K562 (cell line): Measurements from ENCODE around the gene WFIKKN1. TPM values are rescaled to one million over a fixed set of nuclear protein-coding genes. Genes with fewer than 3 reads are reported as not detected.

Source experiments
- ATAC-seq: fragments of 200-7000 bp; cut with Tn5 transposase; 3 replicates; pipeline ENCODE4 v1.9.1; 2020; ENCODE audit warnings: moderate library complexity
- BruUV-seq: library from RNA; stranded (reverse); fragments of 400-500 nt; replicated peaks from 2 replicates; lab custom pipeline; 2021; lab: Mats Ljungman, UMichigan
- CTCF ChIA-PET: fragments of 300-600 bp; formaldehyde crosslinking; extraction: SDS; loops from one replicate; lab custom pipeline; 2021; ENCODE audit warnings: low intra/inter-chr PET ratio; lab: Yijun Ruan, JAX
- POLR2A ChIA-PET: fragments of 300-600, 350-650 bp; sonication (Branson Sonifier 250); formaldehyde crosslinking; extraction: SDS; loops from one replicate; lab custom pipeline; 2021; ENCODE audit warnings: antibody characterized with exemption, inconsistent platforms; lab: Yijun Ruan, JAX
- DNase-seq, 4 experiments: peaks; one replicate each; pipeline versions ENCODE4 v3.0.0 to v3.0.0-alpha.2; 2011 to 2018; ENCODE audit warnings: low spot score in 3 of 4, mixed read lengths in 3 of 4; ENCODE audit errors: extremely low read depth in 1 of 4
- FAIRE-seq: peaks from 2 replicates; lab custom pipeline; 2011; peaks lifted over from hg19 to GRCh38; lab: Jason Lieb, UNC
- H2AFZ ChIP-seq: 2 replicates; pipeline ENCODE4 v1.6.0; 2011; ENCODE audit warnings: low read depth, low read length, control low read depth, inconsistent platforms
- H3K27ac ChIP-seq: fragments of 200-600 bp; 3 replicates; pipeline ENCODE4 v1.8.0; 2011; ENCODE audit warnings: low read depth, mild to moderate bottlenecking, control low read depth, inconsistent platforms, low read length, moderate library complexity, mixed read lengths; ENCODE audit errors: extremely low read depth
- H3K27me3 ChIP-seq, 2 experiments: fragments of 300-600 bp in 1 of 2; 2 replicates in 1 of 2; 3 replicates in 1 of 2; pipeline versions ENCODE4 v1.6.0 to v1.8.0; 2011; ENCODE audit warnings: inconsistent platforms in 2 of 2, low read length in 2 of 2, mild to moderate bottlenecking in 1 of 2, mixed read lengths in 1 of 2, moderate library complexity in 1 of 2; ENCODE audit not compliant: control insufficient read depth in 2 of 2, insufficient read depth in 2 of 2
- H3K36me3 ChIP-seq: fragments of 300-600 bp; 3 replicates; pipeline ENCODE4 v1.8.0; 2011; ENCODE audit warnings: mild to moderate bottlenecking, low read length, inconsistent platforms; ENCODE audit not compliant: control insufficient read depth, insufficient read depth
- H3K4me1 ChIP-seq, 2 experiments: fragments of 200-600 bp in 1 of 2; replicated peaks in 1 of 2; 2 replicates in 1 of 2; 3 replicates in 1 of 2; pipeline versions ENCODE4 v1.5.1 to v1.8.0; 2011; ENCODE audit warnings: inconsistent platforms in 2 of 2, low read length in 2 of 2, mild to moderate bottlenecking in 1 of 2, mixed read lengths in 1 of 2, moderate library complexity in 1 of 2; ENCODE audit not compliant: control insufficient read depth in 2 of 2, insufficient read depth in 2 of 2
- H3K4me2 ChIP-seq: 2 replicates; pipeline ENCODE4 v1.6.1; 2011; ENCODE audit warnings: low read length, control low read depth, inconsistent platforms, mixed read lengths; ENCODE audit not compliant: insufficient read depth
- H3K4me3 ChIP-seq: fragments of 200-600 bp; sonication (generic), shearing (Covaris generic); 2 replicates; pipeline ENCODE4 v1.5.1; 2016; ENCODE audit warnings: control low read depth, inconsistent platforms
- H3K79me2 ChIP-seq: fragments of 200-600 bp; 3 replicates; pipeline ENCODE4 v1.8.0; 2011; ENCODE audit warnings: low read length, inconsistent platforms; ENCODE audit not compliant: control insufficient read depth, insufficient read depth
- H3K9ac ChIP-seq, 2 experiments: 2 replicates each; pipeline versions ENCODE4 v1.6.0 to v1.6.1; 2011; ENCODE audit warnings: low read depth in 2 of 2, low read length in 2 of 2, control low read depth in 1 of 2, inconsistent platforms in 1 of 2, mild to moderate bottlenecking in 1 of 2, mixed read lengths in 1 of 2; ENCODE audit not compliant: insufficient read depth in 1 of 2
- H3K9me1 ChIP-seq: one replicate; pipeline ENCODE4 v1.6.0; 2011; ENCODE audit warnings: inconsistent platforms, mild to moderate bottlenecking, low read length, moderate library complexity; ENCODE audit not compliant: control insufficient read depth, insufficient read depth
- H3K9me3 ChIP-seq: replicated peaks from 2 replicates; pipeline ENCODE4 v1.5.1; 2011; ENCODE audit warnings: low read depth, low read length, inconsistent platforms; ENCODE audit not compliant: control insufficient read depth, insufficient read depth
- H4K20me1 ChIP-seq: replicated peaks from 2 replicates; pipeline ENCODE4 v1.6.1; 2011; ENCODE audit warnings: low read length, inconsistent platforms, mixed read lengths; ENCODE audit not compliant: control insufficient read depth, insufficient read depth
- ARID3B ChIP-seq: fragments of 250-450 bp; sonication (Bioruptor Pico); IDR thresholded peaks from 2 replicates; pipeline ENCODE4 v1.4.0; 2020; ENCODE audit warnings: borderline replicate concordance
- BRF1 ChIP-seq: IDR thresholded peaks from 3 replicates; pipeline ENCODE4 v1.6.1; 2011; ENCODE audit warnings: borderline replicate concordance, mild to moderate bottlenecking; ENCODE audit not compliant: insufficient read length; ENCODE audit errors: extremely low read depth
- FOXJ2 ChIP-seq: fragments of 200-800 bp; sonication (Bioruptor generic); IDR thresholded peaks from 2 replicates; pipeline ENCODE4 v1.6.1; 2016; ENCODE audit warnings: missing genetic modification characterization, missing compliant biosample characterization
- KDM2B ChIP-seq: fragments of 250-450 bp; sonication (Bioruptor Pico); IDR thresholded peaks from 2 replicates; pipeline ENCODE4 v1.8.0; 2021; ENCODE audit warnings: mild to moderate bottlenecking, moderate library complexity
- MITF ChIP-seq: IDR thresholded peaks from 2 replicates; pipeline ENCODE4 v1.6.1; 2014; ENCODE audit warnings: antibody characterized with exemption
- PRPF4 ChIP-seq: fragments of 200-400 bp; formaldehyde crosslinking; IDR thresholded peaks from one replicate; pipeline ENCODE4 v1.6.1; 2017; ENCODE audit warnings: low read length, low read depth, mild to moderate bottlenecking; ENCODE audit not compliant: insufficient read depth, poor library complexity, severe bottlenecking
- RAD51 ChIP-seq: fragments of 450-650 bp; IDR thresholded peaks from 2 replicates; pipeline ENCODE4 v1.7.1; 2016; ENCODE audit warnings: low read depth, mild to moderate bottlenecking, borderline replicate concordance
- RBBP5 ChIP-seq: fragments of 200-600 bp; sonication (generic); IDR thresholded peaks from 2 replicates; pipeline ENCODE4 v1.6.1; 2012; ENCODE audit warnings: borderline replicate concordance, mild to moderate bottlenecking, low read length, control low read depth, inconsistent platforms; ENCODE audit not compliant: insufficient read depth, poor library complexity, severe bottlenecking
- RBFOX2 ChIP-seq: fragments of 200-400 bp; formaldehyde crosslinking; IDR thresholded peaks from 2 replicates; pipeline ENCODE4 v1.6.1; 2017; ENCODE audit warnings: low read depth, mild to moderate bottlenecking, low read length, moderate library complexity
- SRSF3 ChIP-seq: fragments of 200-400 bp; formaldehyde crosslinking; IDR thresholded peaks from 2 replicates; pipeline ENCODE4 v1.6.1; 2016; ENCODE audit warnings: mild to moderate bottlenecking, low read length, moderate library complexity; ENCODE audit not compliant: insufficient read depth
- TFAP4 ChIP-seq: sonication (generic); formaldehyde crosslinking; IDR thresholded peaks from 2 replicates; pipeline ENCODE4 v1.8.0; 2022; ENCODE audit warnings: missing genetic modification reagents, mild to moderate bottlenecking, moderate library complexity, borderline replicate concordance
- ZNF511 ChIP-seq: sonication (generic); formaldehyde crosslinking; IDR thresholded peaks from 2 replicates; pipeline ENCODE4 v1.8.0; 2022; ENCODE audit warnings: mild to moderate bottlenecking, missing genetic modification reagents
- ZNF780A ChIP-seq: fragments of 250-450 bp; sonication (Bioruptor Pico); IDR thresholded peaks from 2 replicates; pipeline ENCODE4 v1.5.0; 2021; ENCODE audit warnings: mild to moderate bottlenecking
- WGBS: fragments of 100-300 bp; shearing (Covaris generic); methylation state at CpG from one replicate; pipeline ENCODE4 v1.1.6; 2016; ENCODE audit warnings: low coverage, mixed read lengths; ENCODE audit not compliant: insufficient coverage; ENCODE audit errors: missing lambda C conversion rate; 5-methylcytosine and 5-hydroxymethylcytosine counted together
- in situ Hi-C: fragments of 300-500 bp; cut with MboI; formaldehyde crosslinking; loops from 4 replicates; pipeline ENCODE4 v1.15.0; 2018; ENCODE audit warnings: inconsistent platforms, mixed read lengths
- intact Hi-C: fragments of 100-400 bp; cut with micrococcal nuclease; formaldehyde crosslinking; loops from 2 replicates; pipeline ENCODE4 v1.14.2; 2022
- polyA plus RNA-seq, 8 experiments: library from polyadenylated mRNA; depleted of rRNA in 4 of 8; stranded (reverse) in 5 of 8; unstranded in 3 of 8; fragments of >200 nt; fragmentation: Nextera tagmentation in 2 of 8; fragmentation: Illumina TruSeq in 1 of 8; extraction: Ambion mirVana in 2 of 8; extraction: Trizol in 1 of 8; gene quantifications; 2 replicates each; pipeline versions ENCODE4 v1.2.1 to v1.2.3, GENCODE V29; 2011 to 2014; ENCODE audit warnings: inconsistent platforms in 1 of 8, missing spikeins in 1 of 8
- total RNA-seq, 7 experiments: library from RNA; depleted of rRNA in 6 of 7; stranded (reverse); fragments of >200 nt in 6 of 7; fragmentation: Illumina TruSeq in 2 of 7; extraction: Trizol in 2 of 7; gene quantifications; 2 replicates each; pipeline versions ENCODE4 v1.2.1 to v1.2.3, GENCODE V29; 2011 to 2021; ENCODE audit warnings: low replicate concordance in 1 of 7

WFIKKN1 gene
- total and polyA plus RNA-seq, 9 of the 15 experiments (the other 6 are each of a cell fraction or from before 2014, with no cell fraction given) = 0.14 to 1.1 (median 0.50) TPM; not detected in 4

GRCh38 chr16:679814-680624 lies 49.2 kb downstream of the WFIKKN1 start, which contains the start of gene STUB1 (continued):
- TF ChIP-seq MITF (no peak), ARID3B (CRISPR knock-in tag) (no peak), KDM2B (no peak)

- in situ Hi-C loops (no loop called here), intact Hi-C loops (loop anchor here (5.0 kb wide), 1 partner anchor 283 kb away; the partner anchor contains the start of gene NME4)
- Histone ChIP-seq H3K4me1 (peaks cover 33 to 98% of the 10 kb centered on the region in 2 experiments), H3K9me1 (peaks cover 11% of the 10 kb centered on the region), H2AFZ (no peak overlapping the region; the same call in 1 of the 2 replicates), H4K20me1 (peaks cover 21% of the 10 kb centered on the region), H3K27me3 (no peaks in the 10 kb centered on the region), H3K27ac (peak overlapping the region; percentile 89), H3K4me3 (peak overlapping the region; percentile 98), H3K36me3 (peaks cover 42% of the 10 kb centered on the region), H3K4me2 (peak overlapping the region; percentile 75), H3K79me2 (peaks cover 41% of the 10 kb centered on the region), H3K9ac (peak overlapping the region; percentile 83 to 98), H3K9me3 (no peaks in the 10 kb centered on the region)
- no peak for FAIRE-seq
- WGBS = 3% methylated on average over 19 of the region's 38 CpGs
- no peak for ATAC-seq
- no TSS peak for BruUV-seq
- ChIA-PET CTCF (no interaction called here), POLR2A (interaction anchor here (0.5 to 1.8 kb wide), 10 partner anchors 10 to 1118 kb away, joined by 3 to 10 read pairs (median 3); partner anchors contain the start of genes WDR24 and WFIKKN1)
- DNase-seq = peak in 1 of 4 experiments; percentile 34
- no peak for TF ChIP-seq TFAP4
- TF ChIP-seq ZNF511 = no peak
- TF ChIP-seq RAD51 = no peak
- no peak for TF ChIP-seq FOXJ2 (tag)
- TF ChIP-seq ZNF780A = no peak
- TF ChIP-seq SRSF3 = no peak
- TF ChIP-seq RBFOX2 = peak; percentile 33
- no peak for TF ChIP-seq BRF1
- peak; percentile 9 for TF ChIP-seq RBBP5
- no peak for TF ChIP-seq PRPF4
Observed at GRCh38 chr16:680625-680945, 49.8 kb downstream of the WFIKKN1 start.
